HEK293 (cell line): ENCODE measurements around the gene ANKH.

Experiments used
- CTCF ChIA-PET: fragments of 350-600 bp; formaldehyde crosslinking; extraction: SDS; loops from one replicate; lab custom pipeline; 2021; ENCODE audit warnings: antibody characterized with exemption; lab: Yijun Ruan, JAX
- POLR2A ChIA-PET: fragments of 300-600 bp; formaldehyde crosslinking; extraction: SDS; loops from one replicate; lab custom pipeline; 2020; ENCODE audit warnings: antibody characterized with exemption, inconsistent platforms; lab: Yijun Ruan, JAX
- H3K27ac ChIP-seq: fragments of 200-500 bp; sonication (Bioruptor generic); 2 replicates; pipeline ENCODE4 v1.5.1; 2014; ENCODE audit warnings: low read depth, low read length, control low read depth, inconsistent platforms; ENCODE audit errors: extremely low read depth
- H3K36me3 ChIP-seq, 2 experiments: fragments of 200-500 bp in 1 of 2; sonication (Bioruptor generic) in 1 of 2; 1 replicate in 1 of 2; 2 replicates in 1 of 2; pipeline ENCODE4 v1.5.1; 2014 to 2017; ENCODE audit warnings: inconsistent platforms in 2 of 2, low read length in 2 of 2; ENCODE audit not compliant: control insufficient read depth in 2 of 2, insufficient read depth in 1 of 2
- H3K4me1 ChIP-seq: fragments of 200-500 bp; sonication (Bioruptor generic); 2 replicates; pipeline ENCODE4 v1.5.1; 2014; ENCODE audit warnings: mild to moderate bottlenecking, low read length, inconsistent platforms; ENCODE audit not compliant: control insufficient read depth, insufficient read depth
- H3K4me3 ChIP-seq: 2 replicates; pipeline ENCODE4 v1.5.1; 2011; ENCODE audit warnings: low read depth, mild to moderate bottlenecking, control low read depth, low read length, moderate library complexity
- H3K9me3 ChIP-seq: fragments of 200-500 bp; sonication (Bioruptor generic); 2 replicates; pipeline ENCODE4 v1.5.1; 2014; ENCODE audit warnings: low read depth, low read length, inconsistent platforms; ENCODE audit not compliant: control insufficient read depth, insufficient read depth
- GLI4 ChIP-seq: fragments of 450-650 bp; formaldehyde crosslinking; IDR thresholded peaks from 2 replicates; pipeline ENCODE4 v1.5.1; 2016; ENCODE audit warnings: missing biosample characterization, missing genetic modification characterization
- HOXA7 ChIP-seq: sonication (generic); formaldehyde crosslinking; IDR thresholded peaks from 2 replicates; pipeline ENCODE4 v1.8.1; 2022; ENCODE audit warnings: missing genetic modification reagents, borderline replicate concordance
- HOXC10 ChIP-seq: sonication (generic); formaldehyde crosslinking; IDR thresholded peaks from 2 replicates; pipeline ENCODE4 v1.8.1; 2023; ENCODE audit warnings: mild to moderate bottlenecking, missing genetic modification reagents
- IKZF3 ChIP-seq: fragments of 450-650 bp; IDR thresholded peaks from 2 replicates; pipeline ENCODE4 v1.5.0; 2018; ENCODE audit warnings: missing biosample characterization, mild to moderate bottlenecking, missing genetic modification characterization, moderate library complexity
- KLF7 ChIP-seq: fragments of 450-650 bp; formaldehyde crosslinking; IDR thresholded peaks from 2 replicates; pipeline ENCODE4 v1.5.1; 2016; ENCODE audit warnings: missing biosample characterization, missing genetic modification characterization, borderline replicate concordance
- OSR2 ChIP-seq: fragments of 450-650 bp; formaldehyde crosslinking; IDR thresholded peaks from 2 replicates; pipeline ENCODE4 v1.5.1; 2016; ENCODE audit warnings: missing biosample characterization, missing genetic modification characterization
- PRDM1 ChIP-seq: fragments of 450-650 bp; formaldehyde crosslinking; IDR thresholded peaks from 2 replicates; pipeline ENCODE4; 2016; ENCODE audit warnings: missing biosample characterization, missing genetic modification characterization
- SETDB1 ChIP-seq: IDR thresholded peaks from one replicate; pipeline ENCODE4 v1.6.1; 2017; ENCODE audit warnings: mild to moderate bottlenecking, low read length, moderate library complexity, mixed read lengths; ENCODE audit not compliant: insufficient read length
- ZBTB11 ChIP-seq: fragments of 450-650 bp; formaldehyde crosslinking; conservative IDR thresholded peaks from 2 replicates; pipeline ENCODE4 v1.5.1; 2016; ENCODE audit warnings: low read depth, missing biosample characterization, missing genetic modification characterization
- ZFHX2 ChIP-seq: fragments of 450-650 bp; formaldehyde crosslinking; conservative IDR thresholded peaks from 2 replicates; pipeline ENCODE4 v1.5.1; 2016; ENCODE audit warnings: missing biosample characterization, missing genetic modification characterization
- ZNF248 ChIP-seq: fragments of 450-650 bp; formaldehyde crosslinking; IDR thresholded peaks from 2 replicates; pipeline ENCODE4 v1.5.1; 2017; ENCODE audit warnings: missing biosample characterization, missing genetic modification characterization
- ZNF274 ChIP-seq, 2 experiments: fragments of 200-500 bp in 1 of 2; fragments of 450-650 bp in 1 of 2; sonication (Bioruptor generic) in 1 of 2; formaldehyde crosslinking in 1 of 2; IDR thresholded peaks; 2 replicates each; pipeline versions ENCODE4 v1.5.1 to v1.6.1; 2014 to 2016; ENCODE audit warnings: borderline replicate concordance in 1 of 2, inconsistent platforms in 1 of 2, low read length in 1 of 2, missing biosample characterization in 1 of 2, missing genetic modification characterization in 1 of 2
- ZNF521 ChIP-seq: fragments of 450-650 bp; formaldehyde crosslinking; IDR thresholded peaks from 2 replicates; pipeline ENCODE4 v1.5.1; 2017; ENCODE audit warnings: missing biosample characterization, mild to moderate bottlenecking, missing genetic modification characterization
- ZNF561 ChIP-seq: fragments of 450-650 bp; IDR thresholded peaks from 2 replicates; pipeline ENCODE4 v1.5.1; 2018; ENCODE audit warnings: missing biosample characterization, missing genetic modification characterization, borderline replicate concordance
- ZNF596 ChIP-seq: fragments of 450-650 bp; IDR thresholded peaks from 2 replicates; pipeline ENCODE4 v1.5.0; 2018; ENCODE audit warnings: missing biosample characterization, mild to moderate bottlenecking, missing genetic modification characterization, moderate library complexity
- ZNF677 ChIP-seq: fragments of 450-650 bp; IDR thresholded peaks from 2 replicates; pipeline ENCODE4 v1.5.0; 2018; ENCODE audit warnings: missing biosample characterization, mild to moderate bottlenecking, missing genetic modification characterization, moderate library complexity
- ZNF692 ChIP-seq: fragments of 450-650 bp; formaldehyde crosslinking; IDR thresholded peaks from 2 replicates; pipeline ENCODE4 v1.5.1; 2016; ENCODE audit warnings: missing biosample characterization, missing genetic modification characterization
- ZNF747 ChIP-seq: fragments of 450-650 bp; formaldehyde crosslinking; IDR thresholded peaks from 2 replicates; pipeline ENCODE4 v1.5.1; 2016; ENCODE audit warnings: missing biosample characterization, missing genetic modification characterization
- ZNF791 ChIP-seq: fragments of 450-650 bp; formaldehyde crosslinking; IDR thresholded peaks from 2 replicates; pipeline ENCODE4 v1.5.1; 2016; ENCODE audit warnings: missing biosample characterization, missing genetic modification characterization
- ZSCAN5A ChIP-seq: fragments of 450-650 bp; formaldehyde crosslinking; IDR thresholded peaks from 2 replicates; pipeline ENCODE4 v1.5.1; 2016; ENCODE audit warnings: missing biosample characterization, missing genetic modification characterization
- TF ChIP-seq, protein P1 (sequence below): fragments of 450-650 bp; formaldehyde crosslinking; IDR thresholded peaks from 2 replicates; pipeline ENCODE4 v1.5.1; 2016; ENCODE audit warnings: missing biosample characterization, missing genetic modification characterization
- TF ChIP-seq, protein P2 (sequence below): fragments of 450-650 bp; formaldehyde crosslinking; IDR thresholded peaks from 2 replicates; pipeline ENCODE4 v1.5.1; 2016; ENCODE audit warnings: missing biosample characterization, missing genetic modification characterization
- TF ChIP-seq, protein P3 (sequence below): fragments of 450-650 bp; formaldehyde crosslinking; IDR thresholded peaks from 2 replicates; pipeline ENCODE4 v1.5.1; 2016; ENCODE audit warnings: missing biosample characterization, missing genetic modification characterization

ANKH gene

DNA sequence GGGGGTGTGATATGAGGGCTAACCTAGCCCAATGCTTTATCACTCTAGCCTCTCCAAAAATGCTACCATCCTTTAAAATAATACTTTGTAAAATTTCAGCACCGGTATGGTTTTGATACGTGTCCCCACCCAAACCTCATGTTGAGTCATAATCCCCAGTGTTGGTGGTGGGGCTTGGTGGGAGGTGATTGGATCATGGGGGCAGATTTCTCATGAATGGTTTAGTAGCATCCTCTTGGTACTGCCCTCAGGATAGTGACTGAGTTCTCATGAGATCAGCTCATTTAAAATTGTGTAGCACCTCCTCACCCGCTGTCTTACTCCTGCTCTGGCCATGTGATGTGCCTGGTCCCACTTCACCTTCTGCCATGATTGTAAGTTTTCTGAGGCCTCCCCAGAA, 35.0 kb upstream of the ANKH start:
- Histone ChIP-seq H3K27ac (no peak overlapping the region), H3K9me3 (no peaks in the 10 kb centered on the region), H3K36me3 (no peaks in the 10 kb centered on the region), H3K4me1 (no peaks in the 10 kb centered on the region), H3K4me3 (no peak overlapping the region)
- ChIA-PET POLR2A (no interaction called here), CTCF (no interaction called here)
- TF ChIP-seq HOXA7 (CRISPR knock-in tag) (no peak), ZNF561 (no peak), ZNF248 (tag by site-specific recombination) (no peak)
- TF ChIP-seq, protein P1, sequence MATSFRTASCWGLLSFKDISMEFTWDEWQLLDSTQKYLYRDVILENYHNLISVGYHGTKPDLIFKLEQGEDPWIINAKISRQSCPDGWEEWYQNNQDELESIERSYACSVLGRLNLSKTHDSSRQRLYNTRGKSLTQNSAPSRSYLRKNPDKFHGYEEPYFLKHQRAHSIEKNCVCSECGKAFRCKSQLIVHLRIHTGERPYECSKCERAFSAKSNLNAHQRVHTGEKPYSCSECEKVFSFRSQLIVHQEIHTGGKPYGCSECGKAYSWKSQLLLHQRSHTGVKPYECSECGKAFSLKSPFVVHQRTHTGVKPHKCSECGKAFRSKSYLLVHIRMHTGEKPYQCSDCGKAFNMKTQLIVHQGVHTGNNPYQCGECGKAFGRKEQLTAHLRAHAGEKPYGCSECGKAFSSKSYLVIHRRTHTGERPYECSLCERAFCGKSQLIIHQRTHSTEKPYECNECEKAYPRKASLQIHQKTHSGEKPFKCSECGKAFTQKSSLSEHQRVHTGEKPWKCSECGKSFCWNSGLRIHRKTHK: no peak

DNA sequence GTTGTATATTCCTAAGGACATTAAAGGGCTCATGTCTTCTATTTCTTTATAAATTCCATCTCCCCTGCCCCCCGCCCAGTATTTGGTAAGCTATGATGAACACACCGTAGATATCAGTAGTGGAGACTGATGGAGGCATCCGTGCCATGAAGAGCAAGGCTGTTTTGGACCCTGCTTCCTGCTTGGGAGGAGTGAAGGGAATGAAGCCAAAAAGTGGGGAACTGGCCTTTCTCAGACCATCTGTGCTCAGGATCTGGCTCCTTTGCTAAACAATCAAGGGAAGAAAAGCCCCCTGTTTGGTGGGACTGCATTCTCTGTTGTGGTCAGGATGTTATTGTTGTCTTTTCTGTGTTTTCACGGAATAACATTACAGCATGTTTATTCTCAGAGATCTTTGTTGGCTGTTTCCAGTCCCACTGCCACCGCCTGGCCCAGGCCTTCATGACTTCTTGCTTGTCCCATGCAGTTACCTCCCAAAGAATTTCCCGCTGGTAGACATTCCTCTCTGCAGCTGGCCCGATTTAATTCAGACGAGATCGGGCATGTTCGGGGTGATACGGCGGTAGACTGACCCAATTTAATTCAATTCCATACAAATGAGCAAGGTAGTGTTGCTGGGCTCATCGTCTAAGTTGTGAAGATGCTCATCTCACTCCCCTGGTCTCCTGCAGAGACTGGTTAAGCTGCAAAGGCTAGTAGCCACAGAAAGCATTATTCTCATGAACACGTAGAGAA, 31.4 kb upstream of the ANKH start:
- no peak overlapping the region for H3K27ac ChIP-seq
- TF ChIP-seq ZNF274 (IDR thresholded peaks at IDR 0.05; ENCODE audit: low read length) (no peak), ZNF274 (tag by site-specific recombination; IDR thresholded peaks at IDR 0.05; ENCODE audit: borderline replicate concordance) (no peak), ZNF747 (tag by site-specific recombination) (no peak), ZBTB11 (tag by site-specific recombination) (no peak), HOXC10 (no peak), SETDB1 (no peak), IKZF3 (tag by site-specific recombination) (no peak), ZFHX2 (no peak), ZNF692 (tag by site-specific recombination) (no peak), OSR2 (no peak), ZSCAN5A (no peak), KLF7 (tag by site-specific recombination) (no peak), ZNF521 (tag by site-specific recombination) (no peak), PRDM1 (tag by site-specific recombination) (no peak), ZNF791 (tag by site-specific recombination) (no peak), GLI4 (tag by site-specific recombination) (no peak), ZNF596 (tag by site-specific recombination) (no peak), ZNF677 (no peak)
- TF ChIP-seq, protein P2, sequence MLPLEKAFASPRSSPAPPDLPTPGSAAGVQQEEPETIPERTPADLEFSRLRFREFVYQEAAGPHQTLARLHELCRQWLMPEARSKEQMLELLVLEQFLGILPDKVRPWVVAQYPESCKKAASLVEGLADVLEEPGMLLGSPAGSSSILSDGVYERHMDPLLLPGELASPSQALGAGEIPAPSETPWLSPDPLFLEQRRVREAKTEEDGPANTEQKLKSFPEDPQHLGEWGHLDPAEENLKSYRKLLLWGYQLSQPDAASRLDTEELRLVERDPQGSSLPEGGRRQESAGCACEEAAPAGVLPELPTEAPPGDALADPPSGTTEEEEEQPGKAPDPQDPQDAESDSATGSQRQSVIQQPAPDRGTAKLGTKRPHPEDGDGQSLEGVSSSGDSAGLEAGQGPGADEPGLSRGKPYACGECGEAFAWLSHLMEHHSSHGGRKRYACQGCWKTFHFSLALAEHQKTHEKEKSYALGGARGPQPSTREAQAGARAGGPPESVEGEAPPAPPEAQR (tag by site-specific recombination): no peak
- TF ChIP-seq, protein P3, sequence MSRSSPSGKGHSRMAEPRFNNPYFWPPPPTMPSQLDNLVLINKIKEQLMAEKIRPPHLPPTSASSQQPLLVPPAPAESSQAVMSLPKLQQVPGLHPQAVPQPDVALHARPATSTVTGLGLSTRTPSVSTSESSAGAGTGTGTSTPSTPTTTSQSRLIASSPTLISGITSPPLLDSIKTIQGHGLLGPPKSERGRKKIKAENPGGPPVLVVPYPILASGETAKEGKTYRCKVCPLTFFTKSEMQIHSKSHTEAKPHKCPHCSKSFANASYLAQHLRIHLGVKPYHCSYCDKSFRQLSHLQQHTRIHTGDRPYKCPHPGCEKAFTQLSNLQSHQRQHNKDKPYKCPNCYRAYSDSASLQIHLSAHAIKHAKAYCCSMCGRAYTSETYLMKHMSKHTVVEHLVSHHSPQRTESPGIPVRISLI (tag by site-specific recombination): no peak
- no peak overlapping the region for H3K4me3 ChIP-seq
- POLR2A ChIA-PET: no interaction called here
- CTCF ChIA-PET: interaction anchor here (0.6 kb wide), 1 partner anchor 182 kb away, joined by 3 read pairs; no protein-coding TSS in a partner anchor
- H3K9me3 ChIP-seq: no peaks in the 10 kb centered on the region
- no peaks in the 10 kb centered on the region for H3K4me1 ChIP-seq
- no peaks in the 10 kb centered on the region for H3K36me3 ChIP-seq
